HCT116 (cell line): Measurements from ENCODE around the gene AK3. TPM values are rescaled to one million over a fixed set of nuclear protein-coding genes. Genes with fewer than 3 reads are reported as not detected.

Experiments used
- ATAC-seq: fragments of 200-7000 bp; cut with Tn5 transposase; 2 replicates; pipeline ENCODE4 v1.9.1; 2020; ENCODE audit warnings: mild to moderate bottlenecking, moderate library complexity
- BruUV-seq: library from RNA; stranded (reverse); fragments of 400-500 nt; replicated peaks from 2 replicates; lab custom pipeline; 2021; lab: Mats Ljungman, UMichigan
- CTCF ChIA-PET: fragments of 300-600 bp; sonication (Branson Sonifier 250); formaldehyde crosslinking; loops from one replicate; lab custom pipeline; 2021; ENCODE audit warnings: antibody characterized with exemption; lab: Charles Lee
- POLR2A ChIA-PET: fragments of 300-600, 350-600 bp; sonication (Branson Sonifier 250); formaldehyde crosslinking; loops from one replicate; lab custom pipeline; 2021; ENCODE audit warnings: antibody characterized with exemption; lab: Charles Lee
- RAD21 ChIA-PET, 2 experiments: fragments of 300-600 bp; sonication (Branson Sonifier 250); formaldehyde crosslinking; loops; one replicate each; lab custom pipeline; 2023; ENCODE audit warnings: low total read pairs in 2 of 2; ENCODE audit not compliant: uncharacterized antibody in 2 of 2, unreplicated experiment in 2 of 2, low non-redundant PET in 1 of 2; lab: Charles Lee
- DNase-seq: peaks from one replicate; pipeline ENCODE4 v3.0.0-alpha.2; 2010; ENCODE audit warnings: low read depth, low spot score
- H2AFZ ChIP-seq: fragments of 200-600 bp; shearing (Covaris generic), sonication (generic); 2 replicates; pipeline ENCODE4 v1.6.1; 2017; ENCODE audit warnings: low read depth, mixed run types, mixed read lengths, antibody characterized with exemption, low read length; ENCODE audit not compliant: poor library complexity, severe bottlenecking
- H3K27ac ChIP-seq: 2 replicates; pipeline ENCODE4 v1.5.1; 2012; ENCODE audit warnings: low read depth, low read length
- H3K27me3 ChIP-seq: fragments of 200-600 bp; sonication (generic); 2 replicates; pipeline ENCODE4 v1.6.1; 2016; ENCODE audit warnings: mixed run types, low read length, mixed read lengths; ENCODE audit not compliant: insufficient read depth
- H3K36me3 ChIP-seq, 2 experiments: fragments of 200-500 bp in 1 of 2; fragments of 200-600 bp in 1 of 2; sonication (Bioruptor generic) in 1 of 2; sonication (generic) in 1 of 2; 2 replicates each; pipeline versions ENCODE4 v1.5.1 to v1.6.1; 2014 to 2016; ENCODE audit warnings: low read length in 2 of 2, inconsistent platforms in 1 of 2, mixed read lengths in 1 of 2, mixed run types in 1 of 2; ENCODE audit not compliant: insufficient read depth in 2 of 2, control insufficient read depth in 1 of 2
- H3K4me1 ChIP-seq, 2 experiments: fragments of 200-600 bp in 1 of 2; sonication (generic) in 1 of 2; 2 replicates each; pipeline versions ENCODE4 v1.5.1 to v1.6.1; 2012 to 2017; ENCODE audit warnings: low read length in 2 of 2, inconsistent platforms in 1 of 2, mild to moderate bottlenecking in 1 of 2, mixed read lengths in 1 of 2, mixed run types in 1 of 2, moderate library complexity in 1 of 2; ENCODE audit not compliant: insufficient read depth in 2 of 2, control insufficient read depth in 1 of 2
- H3K4me2 ChIP-seq: fragments of 200-600 bp; sonication (generic); 2 replicates; pipeline ENCODE4 v1.6.1; 2017; ENCODE audit warnings: mixed run types, low read length, mixed read lengths
- H3K4me3 ChIP-seq, 2 experiments: fragments of 200-600 bp in 1 of 2; sonication (generic) in 1 of 2; replicated peaks in 1 of 2; 2 replicates each; pipeline ENCODE4 v1.5.1; 2011 to 2016; ENCODE audit warnings: low read length in 2 of 2, control low read depth in 1 of 2, low read depth in 1 of 2, mild to moderate bottlenecking in 1 of 2, mixed read lengths in 1 of 2, mixed run types in 1 of 2
- H3K79me2 ChIP-seq: fragments of 200-600 bp; sonication (generic); 2 replicates; pipeline ENCODE4 v1.6.1; 2017; ENCODE audit warnings: mild to moderate bottlenecking, mixed run types, low read length, moderate library complexity, mixed read lengths; ENCODE audit not compliant: insufficient read depth
- H3K9ac ChIP-seq: fragments of 200-600 bp; sonication (generic); 2 replicates; pipeline ENCODE4 v1.6.1; 2016; ENCODE audit warnings: low read length, mixed read lengths
- H3K9me2 ChIP-seq: fragments of 200-600 bp; sonication (generic), shearing (Covaris generic); 2 replicates; pipeline ENCODE4 v1.6.1; 2017; ENCODE audit warnings: mixed run types, mild to moderate bottlenecking, moderate library complexity; ENCODE audit not compliant: insufficient read depth
- H3K9me3 ChIP-seq, 2 experiments: fragments of 200-500 bp in 1 of 2; fragments of 200-600 bp in 1 of 2; sonication (Bioruptor generic) in 1 of 2; sonication (generic) in 1 of 2; 2 replicates each; pipeline ENCODE4 v1.6.1; 2014 to 2017; ENCODE audit warnings: low read length in 2 of 2, mixed read lengths in 2 of 2, inconsistent platforms in 1 of 2, low read depth in 1 of 2, mild to moderate bottlenecking in 1 of 2, mixed run types in 1 of 2, moderate library complexity in 1 of 2; ENCODE audit not compliant: control insufficient read depth in 1 of 2, insufficient read depth in 1 of 2
- H4K20me1 ChIP-seq: fragments of 200-600 bp; sonication (generic), shearing (Covaris generic); 2 replicates; pipeline ENCODE4 v1.6.1; 2017; ENCODE audit warnings: mixed run types, mild to moderate bottlenecking, moderate library complexity; ENCODE audit not compliant: insufficient read depth
- ATF3 ChIP-seq: IDR thresholded peaks from 2 replicates; pipeline ENCODE4 v1.6.1; 2012
- CTCF ChIP-seq, 3 experiments: fragments of 200-600 bp in 1 of 3; sonication (generic) in 1 of 3; IDR thresholded peaks in 2 of 3; conservative IDR thresholded peaks in 1 of 3; 2 replicates each; pipeline ENCODE4 v1.5.1; 2012 to 2017; ENCODE audit warnings: low read depth in 2 of 3, low read length in 2 of 3, antibody characterized with exemption in 1 of 3, borderline replicate concordance in 1 of 3, control low read depth in 1 of 3, mild to moderate bottlenecking in 1 of 3, mixed read lengths in 1 of 3, mixed run types in 1 of 3, moderate library complexity in 1 of 3; ENCODE audit not compliant: insufficient read depth in 1 of 3
- EZH2 ChIP-seq: fragments of 200-600 bp; sonication (generic); IDR thresholded peaks from 2 replicates; pipeline ENCODE4 v1.6.1; 2017; ENCODE audit warnings: antibody characterized with exemption, mixed run types
- MAX ChIP-seq: IDR thresholded peaks from 2 replicates; pipeline ENCODE4 v1.6.1; 2012
- POLR2AphosphoS5 ChIP-seq: IDR thresholded peaks from 2 replicates; pipeline ENCODE4 v1.6.1; 2011; ENCODE audit warnings: mild to moderate bottlenecking, low read depth, low read length, moderate library complexity
- RAD21 ChIP-seq: IDR thresholded peaks from 2 replicates; pipeline ENCODE4 v1.6.1; 2012; ENCODE audit warnings: low read depth, mild to moderate bottlenecking
- REST ChIP-seq: IDR thresholded peaks from 2 replicates; pipeline ENCODE4 v1.6.1; 2012; ENCODE audit warnings: low read depth
- SIN3A ChIP-seq: IDR thresholded peaks from 2 replicates; pipeline ENCODE4 v1.6.1; 2012; ENCODE audit warnings: low read depth
- TCF7L2 ChIP-seq: IDR thresholded peaks from 2 replicates; pipeline ENCODE4 v1.7.0; 2011; ENCODE audit warnings: borderline replicate concordance, inconsistent platforms; ENCODE audit not compliant: insufficient read depth, insufficient read length; ENCODE audit errors: extremely low read depth
- YY1 ChIP-seq: IDR thresholded peaks from 2 replicates; pipeline ENCODE4 v1.6.1; 2011; ENCODE audit warnings: low read length, low read depth, moderate library complexity, mild to moderate bottlenecking; ENCODE audit not compliant: insufficient replicate concordance; ENCODE audit errors: extremely low read depth
- ZBTB33 ChIP-seq: IDR thresholded peaks from 2 replicates; pipeline ENCODE4 v1.6.1; 2011; ENCODE audit warnings: mild to moderate bottlenecking, low read length, moderate library complexity; ENCODE audit not compliant: insufficient replicate concordance; ENCODE audit errors: extremely low read depth
- ZFX ChIP-seq: fragments of 450-650 bp; IDR thresholded peaks from 2 replicates; pipeline ENCODE4 v1.6.1; 2017
- intact Hi-C: fragments of 100-400 bp; cut with micrococcal nuclease; formaldehyde crosslinking; loops from 2 replicates; pipeline ENCODE4 v1.10.0; 2022
- total RNA-seq: library from RNA; stranded (reverse); gene quantifications from one replicate; pipeline ENCODE4 v1.2.1, GENCODE V29; 2021; ENCODE audit not compliant: unreplicated experiment

AK3 gene
- total RNA-seq, 1 experiment from 2014 or later: 43.0 TPM

- TF ChIP-seq REST: no peak
These were observed 15.4 kb upstream of the AK3 start (continued) for GRCh38 chr9:4756420-4756819.

- H3K9ac ChIP-seq: no peak overlapping the region
- DNase-seq (no peak), ATAC-seq (no peak)
- H2AFZ ChIP-seq: no peak overlapping the region
- H3K36me3 ChIP-seq: no peaks in the 10 kb centered on the region
- RAD21 ChIA-PET: no interaction called here
- no peak for TF ChIP-seq YY1
- no peak for TF ChIP-seq CTCF (IDR thresholded peaks at IDR 0.05 in 2 of 3, conservative IDR thresholded peaks at IDR 0.05 in 1 of 3; ENCODE audit: borderline replicate concordance in 1 of 3, insufficient read depth in 1 of 3, low read depth in 2 of 3, low read length in 2 of 3)
- no peak for TF ChIP-seq ATF3
- no peak for TF ChIP-seq TCF7L2
- no peak for TF ChIP-seq ZFX
- TF ChIP-seq POLR2AphosphoS5: no peak
- no peak for TF ChIP-seq MAX
- no peak for TF ChIP-seq RAD21
- TF ChIP-seq SIN3A: no peak
- TF ChIP-seq ZBTB33: no peak
- no peak for TF ChIP-seq EZH2
- CTCF ChIA-PET: interaction anchor here (1.6 kb wide), 1 partner anchor 234 kb away, joined by 3 read pairs; no protein-coding TSS in a partner anchor
- no peak overlapping the region for H3K27ac ChIP-seq
- no peaks in the 10 kb centered on the region; a peak in 1 of 4 replicates for H3K9me3 ChIP-seq
- BruUV-seq: no TSS peak
- intact Hi-C loops: loop anchor here (5.0 kb wide), 1 partner anchor 432 kb away; the partner anchor contains the start of gene INSL6
- H3K4me1 ChIP-seq: peaks cover 0 to 3% of the 10 kb centered on the region in 2 experiments; a peak in 1 of 4 replicates
- no peaks in the 10 kb centered on the region for H3K9me2 ChIP-seq
- H3K79me2 ChIP-seq: no peaks in the 10 kb centered on the region
- no peaks in the 10 kb centered on the region for H3K27me3 ChIP-seq
- no peak overlapping the region for H3K4me2 ChIP-seq
- H4K20me1 ChIP-seq: no peaks in the 10 kb centered on the region
- POLR2A ChIA-PET: no interaction called here
- no peak overlapping the region for H3K4me3 ChIP-seq
These were observed 14.1 kb upstream of the AK3 start for GRCh38 chr9:4755026-4755609.
